ENCODE results near the gene NAV2. TPM values are rescaled to one million over a fixed set of nuclear protein-coding genes. Genes with fewer than 3 reads are reported as not detected.

NAV2 gene
- total RNA-seq, 1 experiment from 2014 or later, result 2.1 TPM

DNA sequence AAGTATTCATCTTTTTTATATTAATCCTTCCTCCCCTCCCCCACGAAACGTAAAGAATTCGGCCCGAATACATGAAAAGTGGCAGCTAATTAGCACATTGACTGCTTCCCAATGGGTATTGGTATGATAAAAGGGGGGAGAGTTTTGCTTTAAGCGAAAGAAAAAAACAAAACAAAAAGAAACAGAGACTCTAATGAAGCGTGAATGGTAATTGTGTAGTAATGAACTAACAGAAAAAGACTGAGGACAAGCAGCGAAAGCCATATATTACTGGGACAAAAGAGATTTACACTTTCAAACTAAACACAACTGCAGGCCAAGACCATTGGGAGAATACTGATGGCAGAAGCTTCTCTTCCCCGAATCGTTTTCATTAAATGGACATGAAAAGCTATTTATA lies 445.1 kb downstream of the NAV2 start (continued):
- TF ChIP-seq, protein P1, sequence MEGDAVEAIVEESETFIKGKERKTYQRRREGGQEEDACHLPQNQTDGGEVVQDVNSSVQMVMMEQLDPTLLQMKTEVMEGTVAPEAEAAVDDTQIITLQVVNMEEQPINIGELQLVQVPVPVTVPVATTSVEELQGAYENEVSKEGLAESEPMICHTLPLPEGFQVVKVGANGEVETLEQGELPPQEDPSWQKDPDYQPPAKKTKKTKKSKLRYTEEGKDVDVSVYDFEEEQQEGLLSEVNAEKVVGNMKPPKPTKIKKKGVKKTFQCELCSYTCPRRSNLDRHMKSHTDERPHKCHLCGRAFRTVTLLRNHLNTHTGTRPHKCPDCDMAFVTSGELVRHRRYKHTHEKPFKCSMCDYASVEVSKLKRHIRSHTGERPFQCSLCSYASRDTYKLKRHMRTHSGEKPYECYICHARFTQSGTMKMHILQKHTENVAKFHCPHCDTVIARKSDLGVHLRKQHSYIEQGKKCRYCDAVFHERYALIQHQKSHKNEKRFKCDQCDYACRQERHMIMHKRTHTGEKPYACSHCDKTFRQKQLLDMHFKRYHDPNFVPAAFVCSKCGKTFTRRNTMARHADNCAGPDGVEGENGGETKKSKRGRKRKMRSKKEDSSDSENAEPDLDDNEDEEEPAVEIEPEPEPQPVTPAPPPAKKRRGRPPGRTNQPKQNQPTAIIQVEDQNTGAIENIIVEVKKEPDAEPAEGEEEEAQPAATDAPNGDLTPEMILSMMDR (IDR thresholded peaks at IDR 0.05 in 2 of 3, conservative IDR thresholded peaks at IDR 0.05 in 1 of 3; ENCODE audit: borderline replicate concordance in 1 of 3, insufficient read depth in 1 of 3, low read depth in 2 of 3, low read length in 2 of 3), result no peak
- TF ChIP-seq, protein P2, sequence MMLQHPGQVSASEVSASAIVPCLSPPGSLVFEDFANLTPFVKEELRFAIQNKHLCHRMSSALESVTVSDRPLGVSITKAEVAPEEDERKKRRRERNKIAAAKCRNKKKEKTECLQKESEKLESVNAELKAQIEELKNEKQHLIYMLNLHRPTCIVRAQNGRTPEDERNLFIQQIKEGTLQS (IDR thresholded peaks at IDR 0.05), result no peak
- TF ChIP-seq EGR1 (IDR thresholded peaks at IDR 0.05; ENCODE audit: low read depth), result no peak
- no peak for TF ChIP-seq SP1 (IDR thresholded peaks at IDR 0.05; ENCODE audit: low read depth)

DNA sequence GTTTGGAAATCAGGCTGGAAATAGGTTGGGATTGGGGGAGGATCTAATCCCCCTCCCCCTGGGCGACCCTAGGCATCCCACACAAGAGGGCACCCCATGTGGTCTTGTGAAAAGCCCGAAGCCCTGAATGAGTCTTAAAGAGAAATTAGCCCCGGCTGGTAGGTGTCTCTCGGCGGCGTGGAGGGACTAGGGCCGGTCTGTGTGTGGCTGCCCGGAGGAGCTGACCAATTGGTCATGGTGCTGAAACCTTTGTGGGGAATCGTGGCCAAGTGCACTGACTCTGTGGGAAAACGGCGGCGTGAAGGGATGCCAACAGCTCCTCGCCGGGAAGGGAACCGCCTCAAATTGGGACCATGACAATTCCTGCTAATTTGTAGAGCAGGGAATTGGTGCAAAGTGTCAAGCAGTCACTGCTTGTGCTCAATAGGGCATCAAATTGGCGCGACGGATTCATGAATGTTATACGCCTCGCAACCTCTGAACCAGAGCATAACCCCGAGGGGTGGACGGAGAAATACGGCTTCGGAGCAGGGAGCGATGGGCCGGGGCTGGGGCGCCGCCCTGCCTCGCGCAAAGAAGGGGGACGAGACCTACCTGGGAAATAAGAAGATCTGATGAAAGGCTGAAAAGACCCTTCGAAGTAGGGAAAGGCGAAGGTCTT lies 446.1 kb downstream of the NAV2 start:
- Histone ChIP-seq H3K9ac (ENCODE audit: low read length) (no peak overlapping the region), H3K9me2 (ENCODE audit: insufficient read depth) (no peaks in the 10 kb centered on the region), H2AFZ (ENCODE audit: low read depth, low read length, poor library complexity, severe bottlenecking) (no peak overlapping the region), H3K4me1 (ENCODE audit: control insufficient read depth in 1 of 2, insufficient read depth in 2 of 2, low read length in 2 of 2) (no peaks in the 10 kb centered on the region), H4K20me1 (ENCODE audit: insufficient read depth) (no peaks in the 10 kb centered on the region), H3K27ac (ENCODE audit: low read depth, low read length) (no peak overlapping the region), H3K4me3 (replicated peaks in 1 of 2; ENCODE audit: low read depth in 1 of 2, low read length in 2 of 2) (no peak overlapping the region), H3K36me3 (ENCODE audit: control insufficient read depth in 1 of 2, insufficient read depth in 2 of 2, low read length in 2 of 2) (no peaks in the 10 kb centered on the region), H3K9me3 (ENCODE audit: control insufficient read depth in 1 of 2, insufficient read depth in 1 of 2, low read depth in 1 of 2, low read length in 2 of 2) (no peaks in the 10 kb centered on the region), H3K79me2 (ENCODE audit: insufficient read depth, low read length) (no peaks in the 10 kb centered on the region), H3K4me2 (ENCODE audit: low read length) (no peak overlapping the region), H3K27me3 (ENCODE audit: insufficient read depth, low read length) (0 out of 2 replicates have a peak, but pooled peaks cover 3% of the 10 kb centered on the region)
- RAD21 ChIA-PET (ENCODE audit: low non-redundant PET in 1 of 2, low total read pairs in 2 of 2, uncharacterized antibody in 2 of 2, unreplicated experiment in 2 of 2), result no interaction called here
- intact Hi-C loops (cut with micrococcal nuclease), result no loop called here
- ATAC-seq (no peak), DNase-seq (ENCODE audit: low read depth, low spot score) (no peak)
- TF ChIP-seq, protein P3, sequence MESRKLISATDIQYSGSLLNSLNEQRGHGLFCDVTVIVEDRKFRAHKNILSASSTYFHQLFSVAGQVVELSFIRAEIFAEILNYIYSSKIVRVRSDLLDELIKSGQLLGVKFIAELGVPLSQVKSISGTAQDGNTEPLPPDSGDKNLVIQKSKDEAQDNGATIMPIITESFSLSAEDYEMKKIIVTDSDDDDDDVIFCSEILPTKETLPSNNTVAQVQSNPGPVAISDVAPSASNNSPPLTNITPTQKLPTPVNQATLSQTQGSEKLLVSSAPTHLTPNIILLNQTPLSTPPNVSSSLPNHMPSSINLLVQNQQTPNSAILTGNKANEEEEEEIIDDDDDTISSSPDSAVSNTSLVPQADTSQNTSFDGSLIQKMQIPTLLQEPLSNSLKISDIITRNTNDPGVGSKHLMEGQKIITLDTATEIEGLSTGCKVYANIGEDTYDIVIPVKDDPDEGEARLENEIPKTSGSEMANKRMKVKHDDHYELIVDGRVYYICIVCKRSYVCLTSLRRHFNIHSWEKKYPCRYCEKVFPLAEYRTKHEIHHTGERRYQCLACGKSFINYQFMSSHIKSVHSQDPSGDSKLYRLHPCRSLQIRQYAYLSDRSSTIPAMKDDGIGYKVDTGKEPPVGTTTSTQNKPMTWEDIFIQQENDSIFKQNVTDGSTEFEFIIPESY (IDR thresholded peaks at IDR 0.05; ENCODE audit: extremely low read depth, insufficient replicate concordance, low read length), result no peak
- TF ChIP-seq ZFX (IDR thresholded peaks at IDR 0.05) (no peak), TCF7L2 (IDR thresholded peaks at IDR 0.05; ENCODE audit: borderline replicate concordance, extremely low read depth, insufficient read depth, insufficient read length) (no peak), SP1 (IDR thresholded peaks at IDR 0.05; ENCODE audit: low read depth) (no peak), JUND (IDR thresholded peaks at IDR 0.05) (no peak)
- TF ChIP-seq, protein P1 (IDR thresholded peaks at IDR 0.05 in 2 of 3, conservative IDR thresholded peaks at IDR 0.05 in 1 of 3; ENCODE audit: borderline replicate concordance in 1 of 3, insufficient read depth in 1 of 3, low read depth in 2 of 3, low read length in 2 of 3), result no peak
- TF ChIP-seq, protein P4, sequence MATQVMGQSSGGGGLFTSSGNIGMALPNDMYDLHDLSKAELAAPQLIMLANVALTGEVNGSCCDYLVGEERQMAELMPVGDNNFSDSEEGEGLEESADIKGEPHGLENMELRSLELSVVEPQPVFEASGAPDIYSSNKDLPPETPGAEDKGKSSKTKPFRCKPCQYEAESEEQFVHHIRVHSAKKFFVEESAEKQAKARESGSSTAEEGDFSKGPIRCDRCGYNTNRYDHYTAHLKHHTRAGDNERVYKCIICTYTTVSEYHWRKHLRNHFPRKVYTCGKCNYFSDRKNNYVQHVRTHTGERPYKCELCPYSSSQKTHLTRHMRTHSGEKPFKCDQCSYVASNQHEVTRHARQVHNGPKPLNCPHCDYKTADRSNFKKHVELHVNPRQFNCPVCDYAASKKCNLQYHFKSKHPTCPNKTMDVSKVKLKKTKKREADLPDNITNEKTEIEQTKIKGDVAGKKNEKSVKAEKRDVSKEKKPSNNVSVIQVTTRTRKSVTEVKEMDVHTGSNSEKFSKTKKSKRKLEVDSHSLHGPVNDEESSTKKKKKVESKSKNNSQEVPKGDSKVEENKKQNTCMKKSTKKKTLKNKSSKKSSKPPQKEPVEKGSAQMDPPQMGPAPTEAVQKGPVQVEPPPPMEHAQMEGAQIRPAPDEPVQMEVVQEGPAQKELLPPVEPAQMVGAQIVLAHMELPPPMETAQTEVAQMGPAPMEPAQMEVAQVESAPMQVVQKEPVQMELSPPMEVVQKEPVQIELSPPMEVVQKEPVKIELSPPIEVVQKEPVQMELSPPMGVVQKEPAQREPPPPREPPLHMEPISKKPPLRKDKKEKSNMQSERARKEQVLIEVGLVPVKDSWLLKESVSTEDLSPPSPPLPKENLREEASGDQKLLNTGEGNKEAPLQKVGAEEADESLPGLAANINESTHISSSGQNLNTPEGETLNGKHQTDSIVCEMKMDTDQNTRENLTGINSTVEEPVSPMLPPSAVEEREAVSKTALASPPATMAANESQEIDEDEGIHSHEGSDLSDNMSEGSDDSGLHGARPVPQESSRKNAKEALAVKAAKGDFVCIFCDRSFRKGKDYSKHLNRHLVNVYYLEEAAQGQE (IDR thresholded peaks at IDR 0.05; ENCODE audit: low read depth), result peak; percentile 54
- CTCF ChIA-PET, result no interaction called here
- POLR2A ChIA-PET, result no interaction called here
- no TSS peak for BruUV-seq (replicated peaks)

Data from HCT116 (cell line).